HUES48 (cell line): Measurements from ENCODE around the gene DCXR.
A peak's percentile ranks its signal among the peaks of the same experiment; 100 is the strongest.
"Not testable (repeated sequence)": the region's sequence is repeated elsewhere in the genome, so short reads cannot be mapped to it uniquely, and the experiment has no call there.

ENCODE experiments used
- H3K27ac ChIP-seq: one replicate; pipeline ENCODE4 v1.7.0; 2013; ENCODE audit warnings: low read depth, low read length, inconsistent platforms
- H3K27me3 ChIP-seq: 2 replicates; pipeline ENCODE4 v1.6.1; 2013; ENCODE audit warnings: mild to moderate bottlenecking, low read length; ENCODE audit not compliant: control insufficient read depth, insufficient read depth
- H3K36me3 ChIP-seq: 2 replicates; pipeline ENCODE4 v1.6.1; 2013; ENCODE audit warnings: low read length; ENCODE audit not compliant: control insufficient read depth, insufficient read depth
- H3K4me1 ChIP-seq: 2 replicates; pipeline ENCODE4 v1.6.1; 2013; ENCODE audit warnings: mild to moderate bottlenecking, low read length; ENCODE audit not compliant: control insufficient read depth, insufficient read depth
- H3K4me3 ChIP-seq: 2 replicates; pipeline ENCODE4 v1.5.1; 2013; ENCODE audit warnings: mild to moderate bottlenecking, low read depth, low read length
- H3K9ac ChIP-seq: 2 replicates; pipeline ENCODE4 v1.6.1; 2013; ENCODE audit warnings: mild to moderate bottlenecking, low read depth, low read length, moderate library complexity
- H3K9me3 ChIP-seq: 2 replicates; pipeline ENCODE4 v1.6.1; 2013; ENCODE audit warnings: low read length; ENCODE audit not compliant: control insufficient read depth, insufficient read depth

DCXR gene

GRCh38 chr17:82045936-82046484 is 8.5 kb upstream of the DCXR start:
- Histone ChIP-seq H3K4me3 (no peak overlapping the region), H3K9ac (no peak overlapping the region), H3K36me3 (peaks cover 34% of the 10 kb centered on the region), H3K9me3 (no peaks in the 10 kb centered on the region), H3K27ac (no peak overlapping the region), H3K4me1 (peaks cover 15% of the 10 kb centered on the region; the same call in 1 of the 2 replicates), H3K27me3 (no peaks in the 10 kb centered on the region)

- no peaks in the 10 kb centered on the region for H3K27me3 ChIP-seq
- H3K9me3 ChIP-seq: no peaks in the 10 kb centered on the region
- peaks cover 17% of the 10 kb centered on the region for H3K36me3 ChIP-seq
- no peak overlapping the region for H3K27ac ChIP-seq
- no peak overlapping the region for H3K4me3 ChIP-seq
- peaks cover 16% of the 10 kb centered on the region; the same call in 1 of the 2 replicates for H3K4me1 ChIP-seq
- H3K9ac ChIP-seq: no peak overlapping the region
Measured at GRCh38 chr17:82043507-82043906, 6.0 kb upstream of the DCXR start.

GRCh38 chr17:82042649-82043048 is 5.2 kb upstream of the DCXR start:
- H3K27me3 ChIP-seq: no peaks in the 10 kb centered on the region
- H3K27ac ChIP-seq: no peak overlapping the region
- H3K9ac ChIP-seq: no peak overlapping the region
- peaks cover 20% of the 10 kb centered on the region; the same call in 1 of the 2 replicates for H3K4me1 ChIP-seq
- no peak overlapping the region for H3K4me3 ChIP-seq
- H3K9me3 ChIP-seq: no peaks in the 10 kb centered on the region
- peaks cover 10% of the 10 kb centered on the region for H3K36me3 ChIP-seq

GRCh38 chr17:82041144-82041814 is 3.8 kb upstream of the DCXR start:
- Histone ChIP-seq H3K4me3 (no peak overlapping the region), H3K36me3 (no peaks in the 10 kb centered on the region), H3K9me3 (no peaks in the 10 kb centered on the region), H3K9ac (no peak overlapping the region), H3K4me1 (peaks cover 20% of the 10 kb centered on the region; the same call in 1 of the 2 replicates), H3K27me3 (no peaks in the 10 kb centered on the region), H3K27ac (no peak overlapping the region)

- Histone ChIP-seq H3K4me1 (peaks cover 20% of the 10 kb centered on the region; the same call in 1 of the 2 replicates), H3K36me3 (peaks cover 9% of the 10 kb centered on the region; the same call in 1 of the 2 replicates), H3K9me3 (no peaks in the 10 kb centered on the region), H3K27me3 (no peaks in the 10 kb centered on the region), H3K27ac (no peak overlapping the region), H3K9ac (no peak overlapping the region), H3K4me3 (no peak overlapping the region)
Measured at GRCh38 chr17:82039695-82040299, 2.3 kb upstream of the DCXR start.

- H3K27me3 ChIP-seq: not testable (repeated sequence)
Measured at GRCh38 chr17:82038796-82039409, 1.4 kb upstream of the DCXR start.

GRCh38 chr17:82037889-82038195 is 345 bp upstream of the DCXR start:
- Histone ChIP-seq H3K27ac (no peak overlapping the region), H3K27me3 (no peaks in the 10 kb centered on the region), H3K9me3 (no peaks in the 10 kb centered on the region), H3K9ac (no peak overlapping the region), H3K4me3 (peak overlapping the region; percentile 52), H3K36me3 (peaks cover 9% of the 10 kb centered on the region), H3K4me1 (peaks cover 13% of the 10 kb centered on the region; the same call in 1 of the 2 replicates)

More at GRCh38 chr17:82038796-82039409, 1.4 kb upstream of the DCXR start:
- H3K4me3 ChIP-seq, H3K9ac ChIP-seq, H3K36me3 ChIP-seq, H3K27ac ChIP-seq, H3K9me3 ChIP-seq: not testable (repeated sequence)
- H3K4me1 ChIP-seq: peaks cover 20% of the 10 kb centered on the region; the same call in 1 of the 2 replicates

GRCh38 chr17:82036634-82037091 is 834 bp downstream of the DCXR start:
- Histone ChIP-seq H3K4me1 (peaks cover 18% of the 10 kb centered on the region; the same call in 1 of the 2 replicates), H3K27me3 (no peaks in the 10 kb centered on the region), H3K9me3 (no peaks in the 10 kb centered on the region), H3K9ac (peak overlapping the region; percentile 61; the same call in 1 of the 2 replicates), H3K36me3 (peaks cover 9% of the 10 kb centered on the region), H3K27ac (peak overlapping the region; percentile 86), H3K4me3 (peak overlapping the region; percentile 68)

GRCh38 chr17:82035956-82036633 is 1.4 kb downstream of the DCXR start:
- peaks cover 9% of the 10 kb centered on the region for H3K36me3 ChIP-seq
- peak overlapping the region; percentile 68 for H3K4me3 ChIP-seq
- H3K27me3 ChIP-seq: no peaks in the 10 kb centered on the region
- no peak overlapping the region for H3K9ac ChIP-seq
- H3K27ac ChIP-seq: no peak overlapping the region
- H3K9me3 ChIP-seq: no peaks in the 10 kb centered on the region
- H3K4me1 ChIP-seq: peaks cover 13% of the 10 kb centered on the region; the same call in 1 of the 2 replicates

- H3K27ac ChIP-seq: no peak overlapping the region
- H3K27me3 ChIP-seq: no peaks in the 10 kb centered on the region
- no peaks in the 10 kb centered on the region for H3K9me3 ChIP-seq
- H3K4me1 ChIP-seq: peaks cover 10% of the 10 kb centered on the region; the same call in 1 of the 2 replicates
- H3K36me3 ChIP-seq: peaks cover 9% of the 10 kb centered on the region
- H3K4me3 ChIP-seq: no peak overlapping the region
- no peak overlapping the region for H3K9ac ChIP-seq
Measured at GRCh38 chr17:82035488-82035887, 2.0 kb downstream of the DCXR start.
